Prostate gland (tissue), 2 donors: ENCODE data around the gene ITGA1. TPM values are rescaled to one million over a fixed set of nuclear protein-coding genes. Genes with fewer than 3 reads are reported as not detected.

Experiments used
- DNase-seq: peaks from one replicate; pipeline ENCODE4 v3.0.0-alpha.2; 2019; ENCODE audit warnings: low spot score
- H3K27ac ChIP-seq, 2 donors: fragments of 200-600 bp; sonication (generic); 2 replicates each; pipeline ENCODE4 v1.5.1; 2017 to 2019
- H3K27me3 ChIP-seq: fragments of 200-600 bp; sonication (generic); replicated peaks from 2 replicates; pipeline ENCODE4 v1.5.1; 2019; ENCODE audit not compliant: insufficient read depth
- H3K36me3 ChIP-seq, 2 donors: fragments of 200-600 bp; sonication (generic); 1 replicate in 1 of 2; 2 replicates in 1 of 2; pipeline versions ENCODE4 v1.5.1 to v1.8.1; 2017 to 2019
- H3K4me1 ChIP-seq: fragments of 200-600 bp; sonication (generic); replicated peaks from 2 replicates; pipeline ENCODE4 v1.5.1; 2019
- H3K4me3 ChIP-seq, 2 donors: fragments of 200-600 bp; sonication (generic); 2 replicates each; pipeline ENCODE4 v1.5.1; 2017 to 2019
- H3K9me3 ChIP-seq: fragments of 200-600 bp; sonication (generic); 2 replicates; pipeline ENCODE4 v1.5.1; 2017
- POLR2A ChIP-seq: fragments of 450-650 bp; IDR thresholded peaks from one replicate; pipeline ENCODE4 v1.6.1; 2016; ENCODE audit warnings: antibody characterized with exemption, mild to moderate bottlenecking
- POLR2AphosphoS5 ChIP-seq: sonication (generic); formaldehyde crosslinking; IDR thresholded peaks from one replicate; pipeline ENCODE4 v1.6.1; 2017; ENCODE audit warnings: antibody characterized with exemption
- WGBS: methylation state at CpG from one replicate; pipeline ENCODE4 v1.1.5; 2018; 5-methylcytosine and 5-hydroxymethylcytosine counted together
- intact Hi-C: fragments of 100-400 bp; cut with DNase I; formaldehyde crosslinking; loops from one replicate; pipeline ENCODE4 v1.14.2; 2022
- total RNA-seq, 2 donors: library from RNA; depleted of rRNA; stranded (reverse); fragments of >200 nt; gene quantifications; one replicate each; pipeline ENCODE4 v1.1.0, GENCODE V29; 2016
- TF ChIP-seq, protein P1 (sequence below), 4 experiments: fragments of 200-600 bp in 2 of 4; fragments of 450-650 bp in 2 of 4; sonication (generic) in 2 of 4; IDR thresholded peaks; 1 replicate in 3 of 4; 2 replicates in 1 of 4; pipeline ENCODE4 v1.5.1; 2016 to 2019; ENCODE audit warnings: antibody characterized with exemption in 4 of 4, mild to moderate bottlenecking in 2 of 4, moderate library complexity in 2 of 4

ITGA1 gene
- total RNA-seq, 2 donors from 2014 or later = 43.7 to 78.3 TPM

DNA sequence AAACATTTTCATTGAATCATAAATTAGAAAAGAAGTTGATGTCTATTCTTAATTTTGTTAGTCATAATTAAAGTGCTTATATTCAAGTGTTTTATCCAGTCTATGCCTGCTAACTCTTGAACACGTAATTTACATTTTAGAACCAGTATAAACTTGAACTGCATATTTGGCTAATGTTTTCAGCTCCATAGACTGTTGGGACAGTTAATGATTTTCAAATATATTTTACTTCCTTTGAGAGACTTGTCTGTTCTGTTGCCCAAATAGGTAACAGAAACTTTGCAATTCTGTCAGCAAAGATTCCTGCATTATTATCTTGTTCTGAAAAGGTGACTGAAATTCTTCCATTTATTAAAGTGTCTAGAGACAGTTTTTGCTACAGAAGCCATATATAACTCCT, 209.3 kb downstream of the ITGA1 start:
- Histone ChIP-seq H3K27me3 (no peaks in the 10 kb centered on the region), H3K9me3 (no peaks in the 10 kb centered on the region), H3K36me3 (no peaks in the 10 kb centered on the region), H3K27ac (no peak overlapping the region), H3K4me3 (no peak overlapping the region), H3K4me1 (no peaks in the 10 kb centered on the region)
- no peak for DNase-seq
- TF ChIP-seq, protein P1, sequence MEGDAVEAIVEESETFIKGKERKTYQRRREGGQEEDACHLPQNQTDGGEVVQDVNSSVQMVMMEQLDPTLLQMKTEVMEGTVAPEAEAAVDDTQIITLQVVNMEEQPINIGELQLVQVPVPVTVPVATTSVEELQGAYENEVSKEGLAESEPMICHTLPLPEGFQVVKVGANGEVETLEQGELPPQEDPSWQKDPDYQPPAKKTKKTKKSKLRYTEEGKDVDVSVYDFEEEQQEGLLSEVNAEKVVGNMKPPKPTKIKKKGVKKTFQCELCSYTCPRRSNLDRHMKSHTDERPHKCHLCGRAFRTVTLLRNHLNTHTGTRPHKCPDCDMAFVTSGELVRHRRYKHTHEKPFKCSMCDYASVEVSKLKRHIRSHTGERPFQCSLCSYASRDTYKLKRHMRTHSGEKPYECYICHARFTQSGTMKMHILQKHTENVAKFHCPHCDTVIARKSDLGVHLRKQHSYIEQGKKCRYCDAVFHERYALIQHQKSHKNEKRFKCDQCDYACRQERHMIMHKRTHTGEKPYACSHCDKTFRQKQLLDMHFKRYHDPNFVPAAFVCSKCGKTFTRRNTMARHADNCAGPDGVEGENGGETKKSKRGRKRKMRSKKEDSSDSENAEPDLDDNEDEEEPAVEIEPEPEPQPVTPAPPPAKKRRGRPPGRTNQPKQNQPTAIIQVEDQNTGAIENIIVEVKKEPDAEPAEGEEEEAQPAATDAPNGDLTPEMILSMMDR (IDR thresholded peaks at IDR 0.05) = no peak
- no peak for TF ChIP-seq POLR2A
- TF ChIP-seq POLR2AphosphoS5 = no peak
- intact Hi-C loops = no loop called here
- 64% methylated on average over 1 of the region's 1 CpG for WGBS

DNA sequence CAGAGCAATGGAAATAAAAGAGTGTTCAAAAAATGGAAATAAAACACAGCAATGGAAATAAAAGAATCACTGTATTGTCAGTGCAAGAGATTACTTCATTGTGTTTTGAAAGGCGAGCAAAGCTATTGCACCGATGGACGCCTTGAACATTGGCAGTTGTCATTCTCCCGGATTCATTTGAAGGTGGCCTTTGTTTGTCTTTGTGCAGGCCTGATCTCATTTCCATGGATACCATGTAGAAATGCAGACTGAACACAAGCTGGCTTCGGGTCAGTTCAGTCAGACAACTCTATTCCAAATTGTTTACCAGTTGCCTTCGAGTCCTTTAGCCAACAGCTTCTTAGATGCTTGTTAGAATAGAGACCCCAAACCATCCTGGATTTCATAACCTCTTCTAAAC, 209.7 kb downstream of the ITGA1 start:
- Histone ChIP-seq H3K4me3 (no peak overlapping the region), H3K4me1 (no peaks in the 10 kb centered on the region), H3K36me3 (no peaks in the 10 kb centered on the region), H3K27ac (no peak overlapping the region), H3K27me3 (no peaks in the 10 kb centered on the region), H3K9me3 (no peaks in the 10 kb centered on the region)
- 53% methylated on average over 6 of the region's 6 CpGs for WGBS
- TF ChIP-seq POLR2AphosphoS5 (no peak), POLR2A (no peak)
- TF ChIP-seq, protein P1 (IDR thresholded peaks at IDR 0.05) = no peak
- intact Hi-C loops = no loop called here
- no peak for DNase-seq

DNA sequence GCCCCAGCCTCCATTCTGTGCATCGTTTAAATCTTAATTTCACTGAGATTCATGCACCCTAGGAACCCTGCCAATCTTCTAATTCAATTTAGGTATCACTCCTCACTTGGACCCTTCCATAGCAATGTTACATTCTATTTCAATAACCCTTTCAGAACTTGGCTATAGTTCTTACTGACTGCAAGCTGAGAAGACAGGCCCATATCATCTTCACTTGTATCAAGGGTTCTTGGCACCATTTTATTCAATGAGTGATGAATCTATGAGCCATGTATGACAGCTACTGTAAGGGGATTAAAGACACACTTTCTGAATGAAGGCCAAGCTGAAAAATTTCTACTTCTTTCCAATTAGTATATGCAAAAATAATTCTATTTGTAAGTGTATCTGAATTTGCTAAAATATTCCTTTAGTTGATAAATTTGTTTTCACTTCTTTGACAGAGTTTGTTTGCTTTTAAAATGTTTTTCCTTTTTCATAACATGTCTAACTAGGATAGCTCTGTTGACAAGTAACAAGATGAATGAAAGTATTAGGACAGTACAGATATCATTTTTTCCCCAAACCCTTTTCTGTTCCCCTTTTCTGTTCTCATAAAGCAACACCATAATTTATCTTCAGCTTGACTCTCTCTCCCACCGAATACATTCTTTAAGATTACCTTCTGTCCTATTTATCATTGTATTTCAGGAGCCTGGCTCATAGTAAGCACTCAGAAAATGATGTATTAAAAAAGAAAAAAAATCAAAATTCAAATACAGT, 211.0 kb downstream of the ITGA1 start:
- intact Hi-C loops = no loop called here
- Histone ChIP-seq H3K36me3 (no peaks in the 10 kb centered on the region), H3K27ac (no peak overlapping the region), H3K27me3 (no peaks in the 10 kb centered on the region), H3K4me3 (no peak overlapping the region), H3K4me1 (no peaks in the 10 kb centered on the region), H3K9me3 (no peaks in the 10 kb centered on the region)
- TF ChIP-seq POLR2A (no peak), POLR2AphosphoS5 (no peak)
- TF ChIP-seq, protein P1 (IDR thresholded peaks at IDR 0.05) = no peak
- no peak for DNase-seq
- WGBS = 61% methylated on average over 2 of the region's 2 CpGs

DNA sequence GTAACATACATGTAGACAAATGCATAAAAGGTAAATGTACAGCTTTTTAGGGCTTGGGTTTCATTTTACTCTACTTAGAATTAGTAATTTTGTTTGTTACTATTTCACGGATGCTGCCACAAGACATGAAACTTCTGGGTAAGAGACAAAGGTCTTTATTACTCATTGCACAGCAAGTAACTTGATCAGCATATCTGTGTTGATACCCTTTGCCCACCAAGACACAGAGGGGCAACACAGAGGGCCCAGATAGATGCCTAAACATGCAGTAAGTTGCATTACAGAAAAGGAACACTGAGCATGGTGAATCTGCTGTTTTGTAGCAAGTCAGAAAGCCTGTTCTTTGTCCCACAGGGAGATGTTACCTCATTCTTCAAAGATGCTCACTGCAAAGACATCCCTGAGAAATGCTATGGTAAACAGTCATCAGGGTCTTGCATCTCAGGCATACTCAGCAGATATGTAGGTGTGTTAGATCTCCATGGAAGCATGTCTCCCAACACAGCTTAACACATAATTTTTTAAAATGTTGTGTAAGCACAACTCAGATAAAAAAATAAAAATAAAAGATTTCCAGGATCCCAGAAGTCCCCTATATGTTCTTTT, 211.7 kb downstream of the ITGA1 start:
- DNase-seq = no peak
- no peaks in the 10 kb centered on the region for H3K4me1 ChIP-seq
- no peak overlapping the region for H3K27ac ChIP-seq
- 93% methylated on average over 1 of the region's 1 CpG for WGBS
- intact Hi-C loops = no loop called here
- no peaks in the 10 kb centered on the region for H3K27me3 ChIP-seq
- H3K4me3 ChIP-seq = no peak overlapping the region
- TF ChIP-seq POLR2A = no peak
- TF ChIP-seq, protein P1 (IDR thresholded peaks at IDR 0.05) = no peak
- no peak for TF ChIP-seq POLR2AphosphoS5
- H3K36me3 ChIP-seq = no peaks in the 10 kb centered on the region
- H3K9me3 ChIP-seq = no peaks in the 10 kb centered on the region

DNA sequence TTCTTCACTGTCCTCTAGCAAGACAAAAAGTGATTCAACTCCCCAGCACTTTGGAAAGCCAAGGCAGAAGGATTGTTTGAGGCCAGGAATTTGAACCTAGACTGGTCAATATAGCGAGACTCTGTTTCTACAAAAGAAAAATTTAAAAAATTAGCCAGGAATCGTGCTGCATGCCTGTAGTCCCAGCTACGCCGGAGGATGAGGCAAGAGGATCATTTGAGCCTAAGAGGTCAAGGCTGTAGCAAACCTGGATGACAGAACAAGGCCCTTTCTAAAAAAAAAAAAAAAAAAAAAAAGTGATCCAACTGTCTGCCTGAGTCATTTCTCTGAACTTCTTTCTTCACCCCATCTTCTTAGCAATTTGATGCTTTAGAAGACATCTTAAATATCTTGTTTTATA, 213.8 kb downstream of the ITGA1 start:
- intact Hi-C loops = no loop called here
- no peak overlapping the region for H3K27ac ChIP-seq
- H3K27me3 ChIP-seq = no peaks in the 10 kb centered on the region
- no peaks in the 10 kb centered on the region for H3K36me3 ChIP-seq
- H3K9me3 ChIP-seq = no peaks in the 10 kb centered on the region
- no peak for TF ChIP-seq POLR2A
- TF ChIP-seq, protein P1 (IDR thresholded peaks at IDR 0.05) = no peak
- TF ChIP-seq POLR2AphosphoS5 = no peak
- H3K4me3 ChIP-seq = no peak overlapping the region
- 94% methylated on average over 4 of the region's 4 CpGs for WGBS
- no peak for DNase-seq
- H3K4me1 ChIP-seq = no peaks in the 10 kb centered on the region
